IPS-15b (cell line): ENCODE results near the gene RAPGEF4.

ENCODE experiments used
- H3K27me3 ChIP-seq: one replicate; pipeline ENCODE4 v1.6.1; 2013; ENCODE audit warnings: low read length; ENCODE audit not compliant: control insufficient read depth, insufficient read depth
- H3K36me3 ChIP-seq: one replicate; pipeline ENCODE4 v1.6.1; 2013; ENCODE audit warnings: low read length; ENCODE audit not compliant: control insufficient read depth, insufficient read depth
- H3K4me1 ChIP-seq: one replicate; pipeline ENCODE4 v1.6.1; 2013; ENCODE audit warnings: mild to moderate bottlenecking, low read length; ENCODE audit not compliant: control insufficient read depth, insufficient read depth
- H3K4me3 ChIP-seq: one replicate; pipeline ENCODE4 v1.5.1; 2013; ENCODE audit warnings: low read depth, low read length
- H3K9ac ChIP-seq: one replicate; pipeline ENCODE4 v1.6.1; 2013; ENCODE audit warnings: low read depth, mild to moderate bottlenecking, low read length
- H3K9me3 ChIP-seq: one replicate; pipeline ENCODE4 v1.6.1; 2013; ENCODE audit warnings: mild to moderate bottlenecking, low read length; ENCODE audit not compliant: control insufficient read depth, insufficient read depth

The RAPGEF4 gene

DNA sequence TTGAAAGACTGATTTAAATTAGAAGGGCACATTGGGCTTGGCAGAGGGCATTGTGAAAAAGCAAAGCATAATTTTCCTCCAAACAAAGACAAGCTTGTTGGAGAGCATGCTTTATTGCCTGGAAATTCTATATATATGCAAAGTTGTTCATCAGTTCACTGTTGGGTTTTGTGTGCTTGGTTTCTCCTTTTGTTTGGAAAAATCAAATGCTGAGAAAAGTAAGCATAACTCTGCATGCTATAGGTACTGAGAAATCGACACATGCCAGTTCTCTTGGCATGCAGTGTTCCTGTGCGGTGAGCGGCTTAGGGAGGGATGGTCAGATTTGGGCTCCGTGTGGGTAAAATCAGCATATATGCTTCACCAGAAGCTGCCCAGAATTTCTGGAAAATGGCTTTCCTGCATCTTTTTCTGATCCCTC lies 161.0 kb downstream of the RAPGEF4 start:
- no peaks in the 10 kb centered on the region for H3K36me3 ChIP-seq
- no peaks in the 10 kb centered on the region for H3K4me1 ChIP-seq
- H3K27me3 ChIP-seq = no peaks in the 10 kb centered on the region
- H3K9ac ChIP-seq = no peak overlapping the region
- H3K4me3 ChIP-seq = no peak overlapping the region
- no peaks in the 10 kb centered on the region for H3K9me3 ChIP-seq

DNA sequence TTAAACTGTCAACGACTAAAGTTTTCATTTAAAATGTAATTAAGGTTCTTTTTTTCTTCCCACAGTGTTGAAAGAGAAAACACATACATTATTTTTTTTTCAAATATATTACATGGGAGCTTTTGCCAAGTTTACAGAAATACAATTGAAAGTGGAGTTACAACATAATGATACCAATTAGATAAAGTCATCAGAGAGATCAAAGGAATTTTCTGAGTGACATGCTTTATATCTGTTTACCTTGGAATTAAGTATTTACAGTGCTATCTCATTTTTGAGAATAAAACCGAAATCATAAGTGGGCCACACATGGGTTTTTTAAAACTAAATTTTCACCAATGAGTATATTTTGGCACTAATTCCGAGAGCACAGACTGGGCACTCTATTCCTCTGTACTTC lies 165.2 kb downstream of the RAPGEF4 start:
- no peak overlapping the region for H3K9ac ChIP-seq
- no peaks in the 10 kb centered on the region for H3K27me3 ChIP-seq
- H3K4me3 ChIP-seq = no peak overlapping the region
- peaks cover 3% of the 10 kb centered on the region for H3K4me1 ChIP-seq
- no peaks in the 10 kb centered on the region for H3K36me3 ChIP-seq
- H3K9me3 ChIP-seq = no peaks in the 10 kb centered on the region

GRCh38 chr2:172901913-172902312 lies 166.3 kb downstream of the RAPGEF4 start:
- Histone ChIP-seq H3K27me3 (no peaks in the 10 kb centered on the region), H3K9me3 (no peaks in the 10 kb centered on the region), H3K4me1 (peaks cover 12% of the 10 kb centered on the region), H3K4me3 (no peak overlapping the region), H3K36me3 (no peaks in the 10 kb centered on the region), H3K9ac (no peak overlapping the region)

GRCh38 chr2:172904236-172904635 lies 168.6 kb downstream of the RAPGEF4 start:
- H3K9ac ChIP-seq = no peak overlapping the region
- H3K36me3 ChIP-seq = no peaks in the 10 kb centered on the region
- peaks cover 12% of the 10 kb centered on the region for H3K4me1 ChIP-seq
- H3K9me3 ChIP-seq = no peaks in the 10 kb centered on the region
- H3K27me3 ChIP-seq = no peaks in the 10 kb centered on the region
- H3K4me3 ChIP-seq = no peak overlapping the region

DNA sequence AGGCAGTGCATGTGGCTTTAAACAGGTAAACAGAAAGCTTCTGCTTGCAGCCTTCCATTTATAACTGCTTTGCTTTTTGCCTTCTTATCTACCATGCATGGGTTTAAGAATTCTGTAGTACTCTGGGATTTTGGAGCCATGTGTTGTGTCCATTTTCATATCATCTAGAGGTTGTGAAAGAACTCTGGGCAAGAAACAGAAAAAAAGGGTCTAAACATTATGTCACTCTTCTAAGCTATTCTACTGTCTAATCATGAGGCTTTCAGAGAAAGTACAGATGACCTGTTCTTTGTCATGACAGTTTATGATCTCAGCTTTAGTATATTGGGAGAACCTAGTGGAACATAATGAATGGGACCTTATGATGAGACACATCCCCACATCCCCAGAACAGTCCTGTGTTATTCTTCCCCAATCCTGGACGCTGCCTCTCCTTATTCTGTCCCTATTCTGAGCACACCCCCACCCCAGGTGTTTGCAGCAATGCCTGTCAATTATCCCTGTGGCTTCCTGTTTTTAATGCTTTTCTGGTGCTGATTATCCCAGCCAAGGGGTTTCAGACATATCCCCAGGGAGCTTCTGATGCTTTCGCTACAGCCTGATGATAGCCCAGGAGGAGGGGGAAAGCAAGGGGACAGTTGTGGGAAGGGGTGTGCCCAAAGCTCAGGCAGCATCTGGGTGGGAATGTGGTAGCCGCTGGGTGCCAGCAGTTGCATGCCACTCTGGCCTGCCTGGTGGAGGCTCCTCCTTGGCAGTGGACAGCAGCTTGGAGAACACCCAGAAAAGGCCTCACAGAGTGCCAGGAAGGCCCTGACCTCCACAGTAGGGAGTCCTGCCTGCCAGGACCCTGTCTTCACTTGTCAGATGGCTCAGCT lies 170.5 kb downstream of the RAPGEF4 start:
- Histone ChIP-seq H3K4me1 (peaks cover 12% of the 10 kb centered on the region), H3K9me3 (no peaks in the 10 kb centered on the region), H3K9ac (no peak overlapping the region), H3K36me3 (no peaks in the 10 kb centered on the region), H3K27me3 (no peaks in the 10 kb centered on the region), H3K4me3 (no peak overlapping the region)

- no peaks in the 10 kb centered on the region for H3K27me3 ChIP-seq
- no peaks in the 10 kb centered on the region for H3K9me3 ChIP-seq
- H3K36me3 ChIP-seq = no peaks in the 10 kb centered on the region
- H3K9ac ChIP-seq = no peak overlapping the region
- H3K4me3 ChIP-seq = no peak overlapping the region
- peaks cover 12% of the 10 kb centered on the region for H3K4me1 ChIP-seq
Measured at GRCh38 chr2:172908275-172908674, 172.6 kb downstream of the RAPGEF4 start.

- Histone ChIP-seq H3K9ac (no peak overlapping the region), H3K4me1 (peaks cover 12% of the 10 kb centered on the region), H3K36me3 (no peaks in the 10 kb centered on the region), H3K9me3 (no peaks in the 10 kb centered on the region), H3K4me3 (no peak overlapping the region), H3K27me3 (no peaks in the 10 kb centered on the region)
Measured at GRCh38 chr2:172909454-172909853, 173.8 kb downstream of the RAPGEF4 start.

- Histone ChIP-seq H3K9ac (no peak overlapping the region), H3K36me3 (no peaks in the 10 kb centered on the region), H3K9me3 (no peaks in the 10 kb centered on the region), H3K27me3 (no peaks in the 10 kb centered on the region), H3K4me3 (no peak overlapping the region), H3K4me1 (no peaks in the 10 kb centered on the region)
Measured at GRCh38 chr2:172912266-172912665, 176.6 kb downstream of the RAPGEF4 start.

DNA sequence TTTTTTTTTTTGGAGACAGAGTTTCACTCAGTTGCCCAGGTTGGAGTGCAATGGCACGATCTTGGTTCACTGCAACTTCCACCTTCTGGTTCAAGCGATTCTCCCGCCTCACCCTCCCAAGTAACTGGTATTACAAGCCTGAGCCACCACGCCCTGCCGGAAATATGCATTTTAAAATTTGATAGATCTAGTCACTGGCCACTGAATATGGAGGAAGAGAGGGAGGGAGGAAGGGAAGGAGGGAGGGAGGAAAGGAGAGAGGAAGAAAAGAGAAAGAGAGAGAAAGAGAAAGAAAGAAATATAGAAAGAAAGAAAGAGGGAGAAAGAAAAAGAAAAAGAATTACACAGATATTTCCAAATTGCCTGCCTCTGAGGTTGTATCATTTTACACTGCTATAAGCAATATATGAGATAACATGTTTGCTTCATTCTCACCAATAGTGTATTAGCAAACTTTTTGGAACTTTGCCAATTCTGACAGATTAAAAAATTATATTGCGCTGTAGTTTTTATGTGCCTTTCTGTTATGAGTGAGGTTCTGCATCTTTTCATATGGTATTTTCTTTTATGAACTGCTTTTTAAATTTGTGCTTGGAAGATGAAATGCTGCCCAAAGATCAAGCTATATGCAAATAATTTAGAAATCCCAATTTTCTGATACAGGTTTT lies 178.8 kb downstream of the RAPGEF4 start:
- Histone ChIP-seq H3K36me3 (no peaks in the 10 kb centered on the region), H3K4me3 (no peak overlapping the region), H3K27me3 (no peaks in the 10 kb centered on the region), H3K9me3 (no peaks in the 10 kb centered on the region), H3K9ac (no peak overlapping the region), H3K4me1 (no peaks in the 10 kb centered on the region)

GRCh38 chr2:172917716-172918115 lies 182.1 kb downstream of the RAPGEF4 start:
- Histone ChIP-seq H3K9me3 (no peaks in the 10 kb centered on the region), H3K4me1 (no peaks in the 10 kb centered on the region), H3K36me3 (no peaks in the 10 kb centered on the region), H3K4me3 (no peak overlapping the region), H3K27me3 (no peaks in the 10 kb centered on the region), H3K9ac (no peak overlapping the region)

DNA sequence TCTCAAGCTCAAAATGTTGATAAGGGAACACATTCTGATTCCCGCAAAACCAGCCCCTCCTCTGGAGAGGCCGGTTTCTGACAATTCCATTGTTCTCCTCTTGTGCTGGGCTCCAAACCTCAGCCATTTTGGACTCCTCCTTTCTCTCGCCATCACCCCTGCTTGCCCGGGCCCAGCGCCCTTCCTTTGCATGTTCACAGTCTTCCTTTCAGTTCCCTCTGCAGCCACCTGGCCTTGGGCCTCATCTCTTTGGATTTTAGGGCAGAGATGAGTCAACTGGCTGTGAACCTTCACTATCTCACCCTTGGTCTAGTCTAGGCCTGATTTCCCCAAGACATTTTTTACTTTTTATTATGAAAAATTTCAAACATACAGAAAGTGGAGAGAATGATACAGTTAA lies 184.1 kb downstream of the RAPGEF4 start:
- no peaks in the 10 kb centered on the region for H3K9me3 ChIP-seq
- H3K36me3 ChIP-seq = no peaks in the 10 kb centered on the region
- H3K4me1 ChIP-seq = no peaks in the 10 kb centered on the region
- no peak overlapping the region for H3K4me3 ChIP-seq
- H3K9ac ChIP-seq = no peak overlapping the region
- no peaks in the 10 kb centered on the region for H3K27me3 ChIP-seq
